ENCODE data around the gene OCA2. TPM values are rescaled to one million over a fixed set of nuclear protein-coding genes. Genes with fewer than 3 reads are reported as not detected.

The OCA2 gene
- total and polyA plus RNA-seq, 2 of the 4 experiments (the other 2 are of a cell fraction): under 0.01 to 0.03 TPM

DNA sequence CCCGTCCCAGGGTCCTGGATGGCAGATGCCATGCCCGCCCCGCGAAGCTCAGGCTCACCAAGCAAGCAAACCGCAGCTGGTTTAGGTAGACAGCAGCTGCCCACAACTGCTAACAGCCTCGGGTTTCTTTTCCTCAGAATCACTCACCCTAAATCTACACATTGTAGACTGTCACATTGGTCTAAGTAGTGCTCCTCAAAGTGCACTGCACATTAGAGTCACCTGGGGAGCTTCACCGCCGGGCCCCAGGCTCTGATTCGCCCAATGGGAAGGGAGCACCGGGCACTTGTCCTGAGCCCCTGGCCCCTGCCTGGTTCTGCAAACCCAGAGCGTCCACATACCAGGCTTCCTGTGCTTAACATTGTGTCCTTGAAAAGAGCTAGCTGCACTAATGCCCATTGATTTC is 752 bp downstream of the OCA2 start:
- dilution Hi-C loops (cut with HindIII; ENCODE audit: low sequenced_read_pairs, unreplicated experiment): no loop called here

More for the DNA sequence above, 752 bp downstream of the OCA2 start:
- in situ Hi-C loops (cut with MboI; ENCODE audit: low sequenced_read_pairs): no loop called here
- Histone ChIP-seq H4K20me1 (ENCODE audit: insufficient read depth, low read length) (no peaks in the 10 kb centered on the region), H3K4ac (ENCODE audit: low read depth, low read length) (no peak overlapping the region), H2AFZ (replicated peaks; ENCODE audit: low read length, poor library complexity) (peak overlapping the region; percentile 51), H3K4me1 (ENCODE audit: control insufficient read depth, insufficient read depth, low read length) (peaks cover 2% of the 10 kb centered on the region; the same call in 1 of the 2 replicates), H3K27me3 (ENCODE audit: control insufficient read depth, insufficient read depth, low read length) (peaks cover 62% of the 10 kb centered on the region), H4K5ac (ENCODE audit: low read depth, low read length) (no peak overlapping the region), H3K9ac (ENCODE audit: low read depth, low read length) (no peak overlapping the region), H4K8ac (ENCODE audit: low read depth in 2 of 2, low read length in 2 of 2) (no peak overlapping the region), H3K27ac (ENCODE audit: insufficient read depth, low read length) (no peak overlapping the region), H3K18ac (ENCODE audit: low read depth, low read length) (no peak overlapping the region), H2BK120ac (ENCODE audit: low read depth, low read length) (no peak overlapping the region), H3K4me3 (ENCODE audit: insufficient read depth, low read depth, low read length) (no peak overlapping the region), H2AK9ac (replicated peaks; ENCODE audit: low read depth, low read length, poor library complexity) (no peak overlapping the region), H3K9me3 (ENCODE audit: control insufficient read depth, insufficient read depth, low read length) (no peaks in the 10 kb centered on the region), H3K14ac (replicated peaks; ENCODE audit: low read depth, low read length) (no peak overlapping the region), H3K4me2 (ENCODE audit: low read depth, low read length) (no peak overlapping the region), H3K9me1 (ENCODE audit: insufficient read depth, low read length) (no peaks in the 10 kb centered on the region), H2AK5ac (ENCODE audit: low read depth, low read length) (no peak overlapping the region), H2BK5ac (ENCODE audit: low read depth, low read length, poor library complexity, severe bottlenecking) (no peak overlapping the region), H3K56ac (ENCODE audit: extremely low read depth, insufficient read depth, low read length) (no peak overlapping the region), H4K91ac (ENCODE audit: insufficient read depth, low read depth, low read length) (no peak overlapping the region), H2BK20ac (ENCODE audit: low read depth, low read length) (no peak overlapping the region), H3K79me1 (ENCODE audit: low read depth in 1 of 2, low read length in 2 of 2) (no peaks in the 10 kb centered on the region), H3K36me3 (ENCODE audit: control insufficient read depth, insufficient read depth, low read length) (no peaks in the 10 kb centered on the region), H3K23ac (ENCODE audit: low read depth, low read length) (no peak overlapping the region), H2BK15ac (ENCODE audit: low read depth, low read length) (no peak overlapping the region)
- no CpG with 5 or more reads among the region's 11 CpGs for WGBS, 2 experiments (ENCODE audit: extremely low coverage in 2 of 2, insufficient read length in 1 of 2)
- ChIA-PET CTCF (interaction anchor here (1.0 to 1.7 kb wide), 3 partner anchors 9 to 28 kb away, joined by 3 to 6 read pairs (median 4); no protein-coding TSS in a partner anchor), POLR2A (ENCODE audit: unreplicated experiment) (no interaction called here)
- intact Hi-C loops (cut with micrococcal nuclease): no loop called here
- DNase-seq (no peak), ATAC-seq (ENCODE audit: low read depth) (no peak)
- BruUV-seq (replicated peaks): no TSS peak
- TF ChIP-seq MAZ (IDR thresholded peaks at IDR 0.05; ENCODE audit: borderline replicate concordance, low read depth, low read length) (no peak), USF2 (IDR thresholded peaks at IDR 0.05; ENCODE audit: low read depth, low read length) (no peak), RCOR1 (IDR thresholded peaks at IDR 0.05; ENCODE audit: insufficient replicate concordance, low read length) (no peak), RAD21 (IDR thresholded peaks at IDR 0.05; ENCODE audit: low read length) (no peak), FOS (IDR thresholded peaks at IDR 0.05; ENCODE audit: low read depth, low read length) (no peak), RFX5 (IDR thresholded peaks at IDR 0.05; ENCODE audit: low read depth, low read length) (no peak), POLR2A (IDR thresholded peaks at IDR 0.05; ENCODE audit: low read depth, low read length) (no peak), ELK1 (IDR thresholded peaks at IDR 0.05; ENCODE audit: borderline replicate concordance, low read depth, low read length) (no peak), MXI1 (IDR thresholded peaks at IDR 0.05; ENCODE audit: borderline replicate concordance, low read depth, low read length) (no peak), CHD1 (IDR thresholded peaks at IDR 0.05; ENCODE audit: low read depth, low read length) (no peak), NFE2L2 (IDR thresholded peaks at IDR 0.05; ENCODE audit: low read depth, low read length) (no peak), BHLHE40 (IDR thresholded peaks at IDR 0.05; ENCODE audit: low read depth, low read length) (no peak), SMC3 (IDR thresholded peaks at IDR 0.05; ENCODE audit: low read depth, low read length) (no peak), CEBPB (IDR thresholded peaks at IDR 0.05; ENCODE audit: low read depth, low read length) (no peak), MAFK (IDR thresholded peaks at IDR 0.05; ENCODE audit: low read depth, low read length) (no peak)
- TF ChIP-seq, protein P1, sequence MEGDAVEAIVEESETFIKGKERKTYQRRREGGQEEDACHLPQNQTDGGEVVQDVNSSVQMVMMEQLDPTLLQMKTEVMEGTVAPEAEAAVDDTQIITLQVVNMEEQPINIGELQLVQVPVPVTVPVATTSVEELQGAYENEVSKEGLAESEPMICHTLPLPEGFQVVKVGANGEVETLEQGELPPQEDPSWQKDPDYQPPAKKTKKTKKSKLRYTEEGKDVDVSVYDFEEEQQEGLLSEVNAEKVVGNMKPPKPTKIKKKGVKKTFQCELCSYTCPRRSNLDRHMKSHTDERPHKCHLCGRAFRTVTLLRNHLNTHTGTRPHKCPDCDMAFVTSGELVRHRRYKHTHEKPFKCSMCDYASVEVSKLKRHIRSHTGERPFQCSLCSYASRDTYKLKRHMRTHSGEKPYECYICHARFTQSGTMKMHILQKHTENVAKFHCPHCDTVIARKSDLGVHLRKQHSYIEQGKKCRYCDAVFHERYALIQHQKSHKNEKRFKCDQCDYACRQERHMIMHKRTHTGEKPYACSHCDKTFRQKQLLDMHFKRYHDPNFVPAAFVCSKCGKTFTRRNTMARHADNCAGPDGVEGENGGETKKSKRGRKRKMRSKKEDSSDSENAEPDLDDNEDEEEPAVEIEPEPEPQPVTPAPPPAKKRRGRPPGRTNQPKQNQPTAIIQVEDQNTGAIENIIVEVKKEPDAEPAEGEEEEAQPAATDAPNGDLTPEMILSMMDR (conservative IDR thresholded peaks at IDR 0.05; ENCODE audit: low read depth, low read length): no peak

Data from IMR-90 (cell line).